ENCODE data around the gene IFNA10. TPM values are rescaled to one million over a fixed set of nuclear protein-coding genes. Genes with fewer than 3 reads are reported as not detected.

The IFNA10 gene
- total and polyA plus RNA-seq, 9 of the 15 experiments (the other 6 are each of a cell fraction or from before 2014, with no cell fraction given) = not detected

GRCh38 chr9:21251638-21252037, 44.7 kb upstream of the IFNA10 start (continued):
- no peak for TF ChIP-seq THRAP3 (IDR thresholded peaks at IDR 0.05; ENCODE audit: borderline replicate concordance)
- no peak for TF ChIP-seq NELFE (IDR thresholded peaks at IDR 0.05; ENCODE audit: insufficient read depth, insufficient read length)
- no peak for TF ChIP-seq XRCC5 (IDR thresholded peaks at IDR 0.05; ENCODE audit: low read depth, low read length)

GRCh38 chr9:21251190-21251589, 44.2 kb upstream of the IFNA10 start:
- ATAC-seq (no peak), DNase-seq (ENCODE audit: extremely low read depth in 1 of 4, low spot score in 3 of 4) (no peak), FAIRE-seq (no peak)
- no peaks in the 10 kb centered on the region for H4K20me1 ChIP-seq (replicated peaks; ENCODE audit: control insufficient read depth, insufficient read depth, low read length)
- H3K27ac ChIP-seq (ENCODE audit: extremely low read depth, low read depth, low read length) = no peak overlapping the region
- no TSS peak for BruUV-seq (replicated peaks)
- H3K4me1 ChIP-seq (replicated peaks in 1 of 2; ENCODE audit: control insufficient read depth in 2 of 2, insufficient read depth in 2 of 2, low read length in 2 of 2) = no peaks in the 10 kb centered on the region
- ChIA-PET POLR2A (no interaction called here), CTCF (ENCODE audit: low intra/inter-chr PET ratio) (no interaction called here)
- H3K27me3 ChIP-seq (ENCODE audit: control insufficient read depth in 2 of 2, insufficient read depth in 2 of 2, low read length in 2 of 2) = no peaks in the 10 kb centered on the region
- TF ChIP-seq ZC3H11A (IDR thresholded peaks at IDR 0.05; ENCODE audit: low read depth, low read length) (no peak), ZNF644 (tag; IDR thresholded peaks at IDR 0.05; ENCODE audit: low read depth) (no peak), ZBTB17 (CRISPR knock-in tag; IDR thresholded peaks at IDR 0.05) (no peak), SRF (CRISPR knock-in tag; IDR thresholded peaks at IDR 0.05) (no peak), GTF2E2 (tag; IDR thresholded peaks at IDR 0.05) (no peak), GMEB1 (CRISPR knock-in tag; IDR thresholded peaks at IDR 0.05) (no peak), U2AF1 (optimal IDR thresholded peaks at IDR 0.05; ENCODE audit: low read depth, low read length) (no peak), KDM2B (CRISPR knock-in tag; IDR thresholded peaks at IDR 0.05) (no peak), GATA2 (CRISPR knock-in tag; IDR thresholded peaks at IDR 0.05) (no peak), CLOCK (CRISPR knock-in tag; IDR thresholded peaks at IDR 0.05; ENCODE audit: borderline replicate concordance) (no peak), ZNF586 (CRISPR knock-in tag; conservative IDR thresholded peaks at IDR 0.05) (no peak), MAZ (CRISPR knock-in tag; conservative IDR thresholded peaks at IDR 0.05 in 1 of 2, IDR thresholded peaks at IDR 0.05 in 1 of 2) (no peak), PPARD (CRISPR knock-in tag; IDR thresholded peaks at IDR 0.05) (no peak), COPS2 (conservative IDR thresholded peaks at IDR 0.05) (no peak), RFX5 (IDR thresholded peaks at IDR 0.05; ENCODE audit: low read depth, low read length) (no peak)
- no peak overlapping the region for H3K4me2 ChIP-seq (ENCODE audit: insufficient read depth, low read length)
- in situ Hi-C loops (cut with MboI) = no loop called here
- H2AFZ ChIP-seq (ENCODE audit: low read depth, low read length) = no peak overlapping the region
- H3K36me3 ChIP-seq (ENCODE audit: control insufficient read depth, insufficient read depth, low read length) = no peaks in the 10 kb centered on the region
- intact Hi-C loops (cut with micrococcal nuclease) = no loop called here
- no peaks in the 10 kb centered on the region for H3K9me3 ChIP-seq (replicated peaks; ENCODE audit: control insufficient read depth, insufficient read depth, low read depth, low read length)
- H3K9me1 ChIP-seq (ENCODE audit: control insufficient read depth, insufficient read depth, low read length) = no peaks in the 10 kb centered on the region
- H3K4me3 ChIP-seq = no peak overlapping the region
- WGBS (ENCODE audit: insufficient coverage, low coverage, missing lambda C conversion rate) = no CpG with 5 or more reads among the region's 1 CpG
- H3K79me2 ChIP-seq (ENCODE audit: control insufficient read depth, insufficient read depth, low read length) = no peaks in the 10 kb centered on the region
- no peak overlapping the region for H3K9ac ChIP-seq (ENCODE audit: insufficient read depth in 1 of 2, low read depth in 2 of 2, low read length in 2 of 2)
